Ovary (tissue), 3 donors: Measurements from ENCODE around the gene AP2M1.

Source experiments
- EP300 ChIP-seq: sonication (generic); formaldehyde crosslinking; IDR thresholded peaks from one replicate; pipeline ENCODE4 v1.6.1; 2017; ENCODE audit warnings: antibody characterized with exemption
- POLR2A ChIP-seq: fragments of 450-650 bp; IDR thresholded peaks from one replicate; pipeline ENCODE4 v1.6.1; 2017; ENCODE audit warnings: antibody characterized with exemption, mild to moderate bottlenecking, moderate library complexity
- TF ChIP-seq, protein P1 (sequence below), 3 donors: fragments of 450-650 bp in 2 of 3; fragments of 200-600 bp in 1 of 3; IDR thresholded peaks; one replicate each; pipeline versions ENCODE4 v1.5.1 to v1.8.0; 2016 to 2022; ENCODE audit warnings: antibody characterized with exemption in 3 of 3, mild to moderate bottlenecking in 1 of 3
- donor health status: DM: no; HTN: no; CAD: no.

DNA sequence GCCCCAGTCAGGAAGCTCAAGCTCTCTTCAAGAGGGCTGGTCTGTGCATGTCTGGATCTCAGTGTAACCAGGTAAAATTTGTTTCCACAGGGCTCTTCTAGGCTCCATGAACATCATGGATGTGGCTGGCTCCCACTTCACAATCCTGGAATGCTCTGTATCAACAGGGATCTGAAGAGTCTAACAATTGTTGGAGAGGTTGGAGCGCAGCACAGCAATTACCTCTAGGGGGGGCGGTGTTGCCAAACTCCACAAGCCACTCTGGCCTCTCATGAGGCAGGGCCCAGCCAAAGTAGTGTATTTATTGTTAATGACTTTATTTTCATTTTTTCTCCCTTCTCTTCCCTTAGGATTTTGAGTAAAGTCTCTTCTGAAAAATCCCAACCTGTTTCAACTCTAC is 45.6 kb upstream of the AP2M1 start:
- TF ChIP-seq, protein P1, sequence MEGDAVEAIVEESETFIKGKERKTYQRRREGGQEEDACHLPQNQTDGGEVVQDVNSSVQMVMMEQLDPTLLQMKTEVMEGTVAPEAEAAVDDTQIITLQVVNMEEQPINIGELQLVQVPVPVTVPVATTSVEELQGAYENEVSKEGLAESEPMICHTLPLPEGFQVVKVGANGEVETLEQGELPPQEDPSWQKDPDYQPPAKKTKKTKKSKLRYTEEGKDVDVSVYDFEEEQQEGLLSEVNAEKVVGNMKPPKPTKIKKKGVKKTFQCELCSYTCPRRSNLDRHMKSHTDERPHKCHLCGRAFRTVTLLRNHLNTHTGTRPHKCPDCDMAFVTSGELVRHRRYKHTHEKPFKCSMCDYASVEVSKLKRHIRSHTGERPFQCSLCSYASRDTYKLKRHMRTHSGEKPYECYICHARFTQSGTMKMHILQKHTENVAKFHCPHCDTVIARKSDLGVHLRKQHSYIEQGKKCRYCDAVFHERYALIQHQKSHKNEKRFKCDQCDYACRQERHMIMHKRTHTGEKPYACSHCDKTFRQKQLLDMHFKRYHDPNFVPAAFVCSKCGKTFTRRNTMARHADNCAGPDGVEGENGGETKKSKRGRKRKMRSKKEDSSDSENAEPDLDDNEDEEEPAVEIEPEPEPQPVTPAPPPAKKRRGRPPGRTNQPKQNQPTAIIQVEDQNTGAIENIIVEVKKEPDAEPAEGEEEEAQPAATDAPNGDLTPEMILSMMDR (IDR thresholded peaks at IDR 0.05): no peak
- no peak for TF ChIP-seq POLR2A
- TF ChIP-seq EP300: no peak
